Neural cell (in vitro differentiated cells): Measurements from ENCODE around the gene SLC25A26. TPM values are rescaled to one million over a fixed set of nuclear protein-coding genes. Genes with fewer than 3 reads are reported as not detected.
"Not testable (repeated sequence)": the region's sequence is repeated elsewhere in the genome, so short reads cannot be mapped to it uniquely, and the experiment has no call there.

Experiments used
- H2AFZ ChIP-seq: fragments of 200-600, 300-800 bp; sonication (generic), shearing (Covaris generic); 2 replicates; pipeline ENCODE4 v1.6.0; 2014; ENCODE audit warnings: low read depth, mild to moderate bottlenecking, antibody characterized with exemption, low read length, moderate library complexity
- H3F3A ChIP-seq: fragments of 200-600 bp; shearing (Covaris generic); 2 replicates; pipeline ENCODE4 v1.6.1; 2016; ENCODE audit warnings: mild to moderate bottlenecking, moderate library complexity, mixed read lengths, antibody characterized with exemption, low read length; ENCODE audit not compliant: insufficient read depth, poor library complexity, severe bottlenecking
- H3K27ac ChIP-seq: fragments of 200-600, 300-800 bp; sonication (generic), shearing (Covaris generic); 2 replicates; pipeline ENCODE4 v1.5.1; 2014; ENCODE audit warnings: mild to moderate bottlenecking, low read length, moderate library complexity
- H3K27me3 ChIP-seq: fragments of 300-800, 200-600 bp; sonication (generic), shearing (Covaris generic); 2 replicates; pipeline ENCODE4 v1.6.0; 2014; ENCODE audit warnings: mild to moderate bottlenecking, low read depth, low read length, moderate library complexity; ENCODE audit not compliant: insufficient read depth
- H3K36me3 ChIP-seq: fragments of 300-800, 200-600 bp; sonication (generic), shearing (Covaris generic); 2 replicates; pipeline ENCODE4 v1.5.1; 2014; ENCODE audit warnings: mild to moderate bottlenecking, antibody characterized with exemption, low read length, moderate library complexity; ENCODE audit not compliant: insufficient read depth
- H3K4me2 ChIP-seq: fragments of 300-800, 200-600 bp; sonication (generic), shearing (Covaris generic); 2 replicates; pipeline ENCODE4 v1.6.0; 2014; ENCODE audit warnings: mild to moderate bottlenecking, low read length
- H3K4me3 ChIP-seq: fragments of 300-800, 200-600 bp; sonication (generic), shearing (Covaris generic); 2 replicates; pipeline ENCODE4 v1.5.1; 2014; ENCODE audit warnings: mild to moderate bottlenecking, low read length, moderate library complexity
- H3K79me2 ChIP-seq: fragments of 200-600 bp; shearing (Covaris generic); replicated peaks from 2 replicates; pipeline ENCODE4 v1.6.0; 2014; ENCODE audit warnings: mild to moderate bottlenecking, low read length, moderate library complexity; ENCODE audit not compliant: insufficient read depth
- H3K9ac ChIP-seq: fragments of 300-800, 200-600 bp; sonication (generic), shearing (Covaris generic); 2 replicates; pipeline ENCODE4 v1.6.1; 2016; ENCODE audit warnings: mild to moderate bottlenecking, low read length, mixed read lengths
- H3K9me2 ChIP-seq: fragments of 200-600 bp; shearing (Covaris generic); 2 replicates; pipeline ENCODE4 v1.6.1; 2016; ENCODE audit warnings: mild to moderate bottlenecking, low read length, mixed read lengths; ENCODE audit not compliant: insufficient read depth
- H3K9me3 ChIP-seq: fragments of 200-600, 300-800 bp; sonication (generic), shearing (Covaris generic); 2 replicates; pipeline ENCODE4 v1.6.1; 2016; ENCODE audit warnings: mild to moderate bottlenecking, mixed run types, low read length, moderate library complexity, mixed read lengths
- H4K20me1 ChIP-seq: fragments of 200-600 bp; shearing (Covaris generic); 2 replicates; pipeline ENCODE4 v1.6.1; 2016; ENCODE audit warnings: mild to moderate bottlenecking, mixed run types; ENCODE audit not compliant: insufficient read depth
- CTCF ChIP-seq: fragments of 450-650 bp; IDR thresholded peaks from 2 replicates; pipeline ENCODE4 v1.5.1; 2014; ENCODE audit warnings: antibody characterized with exemption, mild to moderate bottlenecking, moderate library complexity; ENCODE audit not compliant: poor library complexity, severe bottlenecking
- EP300 ChIP-seq: fragments of 450-650 bp; conservative IDR thresholded peaks from 2 replicates; pipeline ENCODE4 v1.6.1; 2014; ENCODE audit warnings: antibody characterized with exemption, mild to moderate bottlenecking, moderate library complexity; ENCODE audit not compliant: poor library complexity, severe bottlenecking
- EZH2 ChIP-seq: fragments of 200-600, 300-800 bp; shearing (Covaris generic), sonication (generic); IDR thresholded peaks from 2 replicates; pipeline ENCODE4 v1.6.1; 2014; ENCODE audit warnings: antibody characterized with exemption, low read length, borderline replicate concordance, mild to moderate bottlenecking; ENCODE audit not compliant: insufficient read depth, poor library complexity, severe bottlenecking
- MXI1 ChIP-seq: fragments of 450-650 bp; conservative IDR thresholded peaks from 2 replicates; pipeline ENCODE4 v1.6.1; 2014; ENCODE audit warnings: antibody characterized with exemption, mild to moderate bottlenecking; ENCODE audit not compliant: poor library complexity, severe bottlenecking
- POLR2AphosphoS5 ChIP-seq: IDR thresholded peaks from 2 replicates; pipeline ENCODE4 v1.6.1; 2012
- RAD21 ChIP-seq: fragments of 450-650 bp; conservative IDR thresholded peaks from 2 replicates; pipeline ENCODE4 v1.6.1; 2014; ENCODE audit warnings: antibody characterized with exemption, mild to moderate bottlenecking, moderate library complexity
- REST ChIP-seq: IDR thresholded peaks from 2 replicates; pipeline ENCODE4 v1.6.1; 2012; ENCODE audit warnings: borderline replicate concordance
- SMC3 ChIP-seq: fragments of 450-650 bp; conservative IDR thresholded peaks from 2 replicates; pipeline ENCODE4 v1.6.1; 2014; ENCODE audit warnings: antibody characterized with exemption, mild to moderate bottlenecking, moderate library complexity; ENCODE audit not compliant: poor library complexity
- TAF1 ChIP-seq: IDR thresholded peaks from 2 replicates; pipeline ENCODE4 v1.6.1; 2012; ENCODE audit warnings: low read depth
- polyA plus RNA-seq: library from polyadenylated mRNA; depleted of rRNA; stranded (reverse); fragments of >200 nt; gene quantifications from 2 replicates; pipeline ENCODE4 v1.2.3, GENCODE V29; 2014

Gene SLC25A26
- polyA plus RNA-seq, 1 donor from 2014 or later, result 21.0 TPM

GRCh38 chr3:66297900-66298299, 77.1 kb downstream of the SLC25A26 start:
- H3K79me2 ChIP-seq, result no peaks in the 10 kb centered on the region
- no peak overlapping the region for H3K4me3 ChIP-seq
- TF ChIP-seq REST, result no peak
- no peak for TF ChIP-seq EP300
- TF ChIP-seq MXI1, result no peak
- TF ChIP-seq CTCF, result no peak
- TF ChIP-seq POLR2AphosphoS5, result no peak
- TF ChIP-seq RAD21, result no peak
- no peak for TF ChIP-seq SMC3
- TF ChIP-seq EZH2, result no peak
- no peak overlapping the region for H3K9ac ChIP-seq
- no peaks in the 10 kb centered on the region for H3K27me3 ChIP-seq
- H3K4me2 ChIP-seq, result no peak overlapping the region
- no peaks in the 10 kb centered on the region for H3K36me3 ChIP-seq
- no peak overlapping the region for H2AFZ ChIP-seq
- H3F3A ChIP-seq, result no peaks in the 10 kb centered on the region
- no peak overlapping the region for H3K27ac ChIP-seq
- H4K20me1 ChIP-seq, result no peaks in the 10 kb centered on the region
- no peaks in the 10 kb centered on the region for H3K9me3 ChIP-seq
- no peaks in the 10 kb centered on the region for H3K9me2 ChIP-seq

- TF ChIP-seq EP300, result peak; percentile 78
- TF ChIP-seq REST, result no peak
- TF ChIP-seq POLR2AphosphoS5, result peak; percentile 63
- no peak for TF ChIP-seq TAF1
- Histone ChIP-seq H3K79me2 (no peaks in the 10 kb centered on the region), H3K4me3 (no peak overlapping the region), H3K4me2 (no peak overlapping the region), H3K36me3 (no peaks in the 10 kb centered on the region), H3K27ac (no peak overlapping the region), H3K9me3 (no peaks in the 10 kb centered on the region), H3K9me2 (no peaks in the 10 kb centered on the region), H3K27me3 (no peaks in the 10 kb centered on the region), H4K20me1 (no peaks in the 10 kb centered on the region), H3K9ac (no peak overlapping the region), H2AFZ (no peak overlapping the region), H3F3A (no peaks in the 10 kb centered on the region)
These were observed 77.8 kb downstream of the SLC25A26 start for GRCh38 chr3:66298591-66298990.

GRCh38 chr3:66299085-66299484, 78.3 kb downstream of the SLC25A26 start:
- H2AFZ ChIP-seq, H3K9ac ChIP-seq, H3K79me2 ChIP-seq, H3K4me2 ChIP-seq, H4K20me1 ChIP-seq, H3F3A ChIP-seq, H3K9me3 ChIP-seq, H3K4me3 ChIP-seq, H3K27me3 ChIP-seq, H3K36me3 ChIP-seq, H3K9me2 ChIP-seq, H3K27ac ChIP-seq: not testable (repeated sequence)
